ENCODE data around the gene DLK2. TPM values are rescaled to one million over a fixed set of nuclear protein-coding genes. Genes with fewer than 3 reads are reported as not detected.

DLK2 gene
- total and polyA plus RNA-seq, 12 donors: 0.28 to 5.1 (median 1.8) TPM; not detected in 1

- 61 to 63% methylated on average over 4 of the region's 4 CpGs for WGBS, 2 donors
- H3K27ac ChIP-seq: peak overlapping the region in 3 of 10 donors; percentile 4 to 46 (median 7)
- no peaks in the 10 kb centered on the region for H3K27me3 ChIP-seq
- ATAC-seq (no peak), DNase-seq (no peak)
- no peaks in the 10 kb centered on the region for H3K9me3 ChIP-seq
- TF ChIP-seq, protein P1, sequence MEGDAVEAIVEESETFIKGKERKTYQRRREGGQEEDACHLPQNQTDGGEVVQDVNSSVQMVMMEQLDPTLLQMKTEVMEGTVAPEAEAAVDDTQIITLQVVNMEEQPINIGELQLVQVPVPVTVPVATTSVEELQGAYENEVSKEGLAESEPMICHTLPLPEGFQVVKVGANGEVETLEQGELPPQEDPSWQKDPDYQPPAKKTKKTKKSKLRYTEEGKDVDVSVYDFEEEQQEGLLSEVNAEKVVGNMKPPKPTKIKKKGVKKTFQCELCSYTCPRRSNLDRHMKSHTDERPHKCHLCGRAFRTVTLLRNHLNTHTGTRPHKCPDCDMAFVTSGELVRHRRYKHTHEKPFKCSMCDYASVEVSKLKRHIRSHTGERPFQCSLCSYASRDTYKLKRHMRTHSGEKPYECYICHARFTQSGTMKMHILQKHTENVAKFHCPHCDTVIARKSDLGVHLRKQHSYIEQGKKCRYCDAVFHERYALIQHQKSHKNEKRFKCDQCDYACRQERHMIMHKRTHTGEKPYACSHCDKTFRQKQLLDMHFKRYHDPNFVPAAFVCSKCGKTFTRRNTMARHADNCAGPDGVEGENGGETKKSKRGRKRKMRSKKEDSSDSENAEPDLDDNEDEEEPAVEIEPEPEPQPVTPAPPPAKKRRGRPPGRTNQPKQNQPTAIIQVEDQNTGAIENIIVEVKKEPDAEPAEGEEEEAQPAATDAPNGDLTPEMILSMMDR (IDR thresholded peaks at IDR 0.05): no peak
- H3K4me1 ChIP-seq: peaks cover 0 to 24% (median 13%) of the 10 kb centered on the region in 9 donors
- intact Hi-C loops (cut with DNase I): no loop called here
- no peak overlapping the region for H3K4me3 ChIP-seq
- peaks cover 0 to 31% (median 0%) of the 10 kb centered on the region in 9 donors for H3K36me3 ChIP-seq
Observed at GRCh38 chr6:43488667-43489276, 33.4 kb upstream of the DLK2 start.

- intact Hi-C loops (cut with DNase I): no loop called here
Observed at GRCh38 chr6:43481591-43482236, 26.4 kb upstream of the DLK2 start.

DNA sequence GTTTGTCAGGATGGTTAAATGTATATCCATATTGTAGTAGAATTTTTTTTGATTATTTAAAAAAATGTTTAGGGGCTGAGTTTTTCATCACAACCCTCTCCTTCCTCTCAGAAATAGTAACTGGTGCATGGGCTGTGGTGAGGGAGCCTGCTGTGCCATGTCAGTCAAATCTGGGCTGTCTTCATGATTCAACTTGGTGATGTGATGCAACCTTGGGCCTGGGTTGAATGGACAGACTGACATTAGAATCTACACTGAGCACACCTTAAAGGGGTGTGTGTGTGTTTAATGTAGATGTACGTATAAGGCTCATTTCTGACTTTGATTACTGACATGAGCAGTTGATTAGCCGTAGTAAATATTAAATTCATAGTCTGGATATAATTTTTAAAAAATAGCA lies 25.7 kb upstream of the DLK2 start:
- Histone ChIP-seq H3K4me3 (no peak overlapping the region), H3K36me3 (peaks cover 0 to 23% (median 0%) of the 10 kb centered on the region in 9 donors), H3K9me3 (no peaks in the 10 kb centered on the region), H3K27me3 (no peaks in the 10 kb centered on the region), H3K4me1 (peaks cover 7 to 71% (median 37%) of the 10 kb centered on the region in 9 donors), H3K27ac (no peak overlapping the region)
- DNase-seq: no peak
- ATAC-seq: no peak
- TF ChIP-seq, protein P1 (IDR thresholded peaks at IDR 0.05): no peak
- 90 to 92% methylated on average over 2 of the region's 2 CpGs for WGBS, 2 donors
- intact Hi-C loops (cut with DNase I): no loop called here

More at GRCh38 chr6:43481591-43482236, 26.4 kb upstream of the DLK2 start:
- peaks cover 0 to 27% (median 0%) of the 10 kb centered on the region in 9 donors for H3K36me3 ChIP-seq
- ATAC-seq (no peak), DNase-seq (no peak)
- H3K27ac ChIP-seq: no peak overlapping the region
- H3K4me1 ChIP-seq: peaks cover 7 to 71% (median 39%) of the 10 kb centered on the region in 9 donors
- no peak overlapping the region for H3K4me3 ChIP-seq
- TF ChIP-seq, protein P1 (IDR thresholded peaks at IDR 0.05): no peak
- no peaks in the 10 kb centered on the region for H3K9me3 ChIP-seq
- no peaks in the 10 kb centered on the region for H3K27me3 ChIP-seq
- 69 to 74% methylated on average over 11 of the region's 11 CpGs for WGBS, 2 donors

GRCh38 chr6:43478008-43478372 lies 22.6 kb upstream of the DLK2 start:
- H3K27me3 ChIP-seq: no peaks in the 10 kb centered on the region
- TF ChIP-seq, protein P1 (IDR thresholded peaks at IDR 0.05): no peak
- peaks cover 0 to 10% (median 0%) of the 10 kb centered on the region in 9 donors for H3K36me3 ChIP-seq
- peaks cover 7 to 54% (median 33%) of the 10 kb centered on the region in 9 donors for H3K4me1 ChIP-seq
- WGBS, 2 donors: 15 to 20% methylated on average over 3 of the region's 3 CpGs
- peak overlapping the region in 9 of 10 donors; percentile 46 to 94 (median 88) for H3K27ac ChIP-seq
- intact Hi-C loops (cut with DNase I): no loop called here
- peak in 1 of 8 donors; percentile 23 for ATAC-seq
- no peaks in the 10 kb centered on the region for H3K9me3 ChIP-seq
- peak overlapping the region; percentile 61 to 87 (median 76) for H3K4me3 ChIP-seq
- DNase-seq: no peak
